ENCODE measurements around the gene RADIL.

The RADIL gene

DNA sequence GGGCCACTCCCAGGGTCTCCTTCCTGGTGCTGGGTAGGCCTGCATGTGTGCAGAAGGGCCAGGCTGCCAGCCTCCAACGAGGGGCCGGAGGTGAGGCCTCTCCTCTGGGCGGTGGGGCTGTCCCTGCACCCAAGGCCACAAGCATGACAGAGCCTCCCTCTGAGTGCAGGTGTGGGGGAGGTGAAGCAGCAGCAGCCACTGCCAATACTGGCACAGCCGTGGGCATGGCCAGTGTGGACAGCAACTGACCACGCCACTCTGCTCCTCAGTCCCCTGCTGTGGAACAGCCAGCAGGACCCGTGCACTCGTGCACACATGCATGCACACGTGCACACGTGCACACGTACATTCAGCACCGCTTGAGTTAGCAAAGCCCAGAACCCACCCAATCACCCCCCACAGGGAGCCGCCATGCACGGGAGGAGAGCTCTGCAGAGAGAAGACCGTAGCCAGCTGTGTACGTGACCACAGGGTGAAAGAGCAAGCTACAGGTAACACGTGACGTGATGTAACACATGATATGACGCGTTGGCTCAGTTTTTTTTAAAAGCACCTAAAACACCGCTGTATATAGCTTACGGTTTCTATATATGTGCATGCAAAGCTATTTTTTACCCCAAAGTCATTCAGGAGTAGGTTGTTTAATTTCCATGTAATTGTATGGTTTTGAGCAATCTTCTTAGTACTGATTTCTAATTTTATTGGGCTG lies 44.7 kb downstream of the RADIL start:
- TF ChIP-seq CTCF (IDR thresholded peaks at IDR 0.05): no peak
- no peak for TF ChIP-seq ZFX (IDR thresholded peaks at IDR 0.05; ENCODE audit: borderline replicate concordance)
- H3K27ac ChIP-seq: no peak overlapping the region

- no peak overlapping the region for H3K27ac ChIP-seq
Measured at GRCh38 chr7:4837803-4838625, 45.5 kb downstream of the RADIL start.

GRCh38 chr7:4837041-4837802 lies 46.3 kb downstream of the RADIL start:
- TF ChIP-seq CTCF (IDR thresholded peaks at IDR 0.05): no peak
- TF ChIP-seq ZFX (IDR thresholded peaks at IDR 0.05; ENCODE audit: borderline replicate concordance): no peak

More at GRCh38 chr7:4837803-4838625, 45.5 kb downstream of the RADIL start:
- TF ChIP-seq ZFX (IDR thresholded peaks at IDR 0.05; ENCODE audit: borderline replicate concordance): no peak
- no peak for TF ChIP-seq CTCF (IDR thresholded peaks at IDR 0.05)

GRCh38 chr7:4836206-4836661 lies 47.3 kb downstream of the RADIL start:
- no peak for TF ChIP-seq ZFX (IDR thresholded peaks at IDR 0.05; ENCODE audit: borderline replicate concordance)
- no peak for TF ChIP-seq CTCF (IDR thresholded peaks at IDR 0.05)
- H3K27ac ChIP-seq: no peak overlapping the region

More at GRCh38 chr7:4837041-4837802, 46.3 kb downstream of the RADIL start:
- H3K27ac ChIP-seq: no peak overlapping the region

DNA sequence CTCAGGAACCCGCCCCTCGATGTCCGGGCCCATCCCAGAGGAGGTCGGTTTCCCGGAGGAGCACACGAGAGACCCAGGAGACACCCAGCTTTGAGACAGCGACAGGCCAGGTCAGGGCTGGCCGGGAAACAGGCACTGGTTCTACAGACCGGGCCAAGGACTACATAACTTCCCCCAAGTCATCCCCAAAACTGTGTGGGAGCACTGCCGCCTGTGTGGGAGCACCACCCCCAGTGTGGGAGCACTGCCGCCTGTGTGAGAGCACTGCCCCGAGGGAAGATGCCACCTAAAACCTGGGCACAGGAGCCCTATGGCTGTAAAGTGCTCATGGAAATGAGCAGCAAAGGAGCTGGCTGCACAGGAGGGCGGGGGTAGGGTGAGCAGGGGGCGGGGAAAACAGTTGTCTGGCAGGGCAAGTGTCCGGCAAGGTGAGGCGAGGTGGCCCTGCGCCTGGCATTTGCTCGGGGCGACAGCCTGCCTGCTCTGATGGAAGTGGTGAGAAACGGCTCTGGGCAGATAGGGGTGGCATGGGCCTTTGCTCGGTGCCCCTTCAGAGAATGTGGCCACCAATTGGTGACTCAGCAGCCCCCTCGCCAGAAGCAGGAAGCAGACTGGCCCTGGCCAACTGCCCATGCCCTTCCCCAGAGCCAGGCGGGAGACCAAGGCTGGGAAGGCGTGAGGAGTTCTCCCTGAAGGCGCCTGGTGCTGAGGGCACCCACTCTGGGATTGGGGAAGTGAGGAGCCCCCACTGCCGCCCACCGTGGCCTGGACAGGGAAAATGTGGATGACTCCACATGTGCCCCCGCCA lies 47.9 kb downstream of the RADIL start:
- no peak overlapping the region for H3K27ac ChIP-seq
- TF ChIP-seq ZFX (IDR thresholded peaks at IDR 0.05; ENCODE audit: borderline replicate concordance) (no peak), CTCF (IDR thresholded peaks at IDR 0.05) (no peak)

DNA sequence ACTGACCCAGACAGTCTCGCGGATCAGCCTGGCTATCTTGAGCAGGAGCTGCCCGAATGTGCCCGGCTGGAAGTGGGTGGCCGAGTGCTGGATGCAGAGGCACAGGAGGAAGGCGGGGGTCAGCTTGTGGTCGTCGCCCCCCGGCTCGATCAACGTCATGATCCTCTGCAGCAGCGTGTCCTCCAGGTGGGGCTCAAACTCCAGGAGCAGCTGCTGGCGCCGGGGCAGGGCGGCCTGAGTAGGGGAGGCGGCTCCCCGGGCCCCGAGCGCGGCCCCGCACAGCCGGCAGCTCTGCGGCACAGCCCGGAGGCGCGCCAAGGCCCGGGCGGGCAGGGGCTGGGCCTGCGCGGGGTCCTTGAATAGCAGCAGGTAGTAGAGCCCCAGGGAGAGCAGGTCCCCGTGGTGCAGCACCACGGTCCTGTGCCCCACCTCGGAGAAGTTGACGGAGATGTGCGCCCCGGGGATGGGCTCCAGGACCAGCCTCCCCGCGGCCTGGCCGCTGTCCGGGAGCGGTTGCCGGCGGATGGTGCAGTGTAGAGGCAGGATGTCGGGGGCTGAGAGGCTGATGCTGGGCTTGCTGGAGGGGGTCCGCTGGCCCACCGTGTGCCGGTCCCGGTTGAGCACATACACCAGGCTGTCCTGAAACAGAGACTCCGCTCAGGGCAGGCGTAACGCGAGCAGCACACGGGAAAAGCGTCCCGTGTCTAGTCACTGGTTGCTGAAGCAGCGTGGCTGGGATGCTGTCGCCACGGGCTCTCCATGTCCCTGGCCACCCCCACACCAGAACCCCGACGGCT lies 48.7 kb downstream of the RADIL start:
- H3K27ac ChIP-seq: no peak overlapping the region
- TF ChIP-seq ZFX (IDR thresholded peaks at IDR 0.05; ENCODE audit: borderline replicate concordance): no peak
- TF ChIP-seq CTCF (IDR thresholded peaks at IDR 0.05): no peak

All from 22Rv1 (cell line).